M059J (cell line): ENCODE measurements around the gene ADAMTS9. TPM values are rescaled to one million over a fixed set of nuclear protein-coding genes. Genes with fewer than 3 reads are reported as not detected.

Experiments used
- DNase-seq: peaks from one replicate; pipeline ENCODE4 v3.0.0-alpha.2; 2012; ENCODE audit warnings: low read depth
- total RNA-seq: library from RNA; depleted of rRNA; stranded (reverse); fragments of >200 nt; shearing (Covaris generic); gene quantifications from 2 replicates; pipeline ENCODE4 v1.2.3, GENCODE V29; 2014

Gene ADAMTS9
- total RNA-seq, 1 experiment from 2014 or later, result 0.15 TPM

DNA sequence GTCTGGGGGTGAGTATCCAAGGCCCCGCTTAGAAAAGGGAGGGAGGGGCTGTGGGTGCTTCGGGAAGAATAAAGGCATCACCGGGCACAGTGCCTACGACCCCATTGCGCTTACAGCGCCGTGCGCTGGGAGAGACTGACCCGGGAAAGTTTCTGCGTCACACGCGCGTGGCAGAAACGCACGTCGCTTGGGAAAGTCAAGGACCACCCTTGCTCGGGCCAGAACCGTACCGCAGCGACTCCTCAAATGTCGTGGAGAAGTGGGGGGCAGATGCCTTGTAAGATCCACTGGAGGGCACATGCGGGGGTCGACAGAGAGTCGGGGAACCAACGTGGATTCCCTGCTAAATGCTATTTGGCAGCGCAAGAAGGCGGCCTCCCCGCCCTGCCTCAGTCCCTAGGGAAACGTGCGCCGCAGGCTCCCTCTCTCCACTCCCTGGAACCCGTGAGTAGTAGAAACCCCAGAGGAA, 2.4 kb downstream of the ADAMTS9 start:
- no peak for DNase-seq

DNA sequence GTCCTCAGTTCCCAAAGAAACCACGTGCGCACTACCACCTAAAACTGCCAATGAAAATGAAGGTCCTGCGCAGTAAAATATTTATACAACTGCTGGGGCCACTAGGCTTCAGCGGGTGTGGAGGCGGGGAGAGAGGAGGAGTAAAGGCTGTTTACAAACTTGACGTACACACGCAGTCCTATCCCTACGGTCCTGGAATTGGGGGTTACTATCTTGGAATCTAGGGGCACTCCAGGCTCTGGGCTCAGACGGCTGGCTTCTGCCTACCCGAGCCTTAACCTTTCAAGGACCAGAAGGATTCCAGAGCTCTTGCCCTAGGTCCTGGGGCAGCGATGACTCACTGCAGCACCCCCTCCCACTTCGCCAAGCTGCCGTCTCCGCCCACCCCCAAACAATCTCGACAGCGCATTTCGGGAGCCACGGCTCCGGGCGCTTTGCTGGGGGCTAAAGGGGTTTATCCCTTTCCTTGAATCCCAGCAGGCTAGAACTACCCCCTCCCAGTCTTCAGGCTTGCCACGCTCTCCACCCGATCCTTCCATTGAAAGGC, 3.0 kb downstream of the ADAMTS9 start:
- peak; percentile 1 for DNase-seq

DNA sequence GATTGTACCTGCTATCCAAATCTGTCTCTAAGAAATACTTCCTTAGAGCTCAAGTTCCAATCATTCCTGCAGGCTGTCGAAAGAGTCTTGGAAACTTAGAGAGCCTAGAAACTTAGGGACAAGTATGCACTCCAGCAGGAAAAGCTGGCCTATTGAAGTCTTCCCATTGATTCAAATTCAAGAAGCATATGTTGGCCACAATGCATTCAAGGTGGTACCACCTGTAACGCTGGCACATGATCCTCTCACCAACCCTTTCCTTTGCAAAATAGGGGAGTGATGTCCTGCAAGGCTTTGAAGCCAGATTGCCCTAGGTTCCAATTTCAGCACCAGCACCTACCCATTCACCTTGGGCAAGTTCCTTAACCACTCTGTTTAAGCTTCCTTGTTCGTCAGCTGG, 6.0 kb downstream of the ADAMTS9 start:
- DNase-seq, result no peak

DNA sequence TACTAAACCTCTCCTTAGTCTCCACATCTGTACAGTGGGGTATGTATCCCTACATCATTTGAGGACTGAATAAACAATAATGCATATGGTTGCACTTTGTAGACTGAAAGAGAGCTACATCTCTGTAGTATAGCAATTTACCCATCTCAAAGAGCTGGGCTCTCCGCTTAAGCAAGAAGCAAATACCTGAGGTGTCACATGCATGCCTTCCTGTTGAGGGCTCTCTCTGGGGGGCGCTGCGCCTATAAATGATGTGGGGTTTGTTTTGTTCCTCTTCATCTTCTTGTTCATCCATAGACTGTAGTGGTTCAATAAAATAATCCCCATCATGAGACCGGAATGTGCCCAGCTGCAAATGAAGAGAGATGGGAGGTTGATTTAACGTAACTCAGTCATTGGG, 6.8 kb downstream of the ADAMTS9 start:
- DNase-seq, result no peak

DNA sequence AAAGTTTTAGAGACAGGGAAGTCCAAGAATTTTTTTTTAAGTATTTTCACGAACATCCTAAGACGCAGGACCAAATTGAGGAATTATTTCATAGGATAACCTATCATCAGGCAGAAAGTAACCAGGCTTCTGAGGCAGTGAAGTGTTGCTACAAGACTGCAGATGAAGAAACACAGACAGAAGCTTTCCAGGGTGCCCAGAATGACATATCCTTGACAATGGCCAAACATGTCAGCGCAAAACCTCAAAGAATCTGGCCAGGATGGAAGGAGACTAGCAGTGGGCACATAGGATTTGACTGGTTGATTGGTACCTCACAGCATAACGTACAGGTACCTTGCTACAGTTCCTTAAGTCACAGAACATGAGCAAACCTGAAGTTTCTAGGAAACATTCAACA, 7.5 kb downstream of the ADAMTS9 start:
- DNase-seq, result no peak

DNA sequence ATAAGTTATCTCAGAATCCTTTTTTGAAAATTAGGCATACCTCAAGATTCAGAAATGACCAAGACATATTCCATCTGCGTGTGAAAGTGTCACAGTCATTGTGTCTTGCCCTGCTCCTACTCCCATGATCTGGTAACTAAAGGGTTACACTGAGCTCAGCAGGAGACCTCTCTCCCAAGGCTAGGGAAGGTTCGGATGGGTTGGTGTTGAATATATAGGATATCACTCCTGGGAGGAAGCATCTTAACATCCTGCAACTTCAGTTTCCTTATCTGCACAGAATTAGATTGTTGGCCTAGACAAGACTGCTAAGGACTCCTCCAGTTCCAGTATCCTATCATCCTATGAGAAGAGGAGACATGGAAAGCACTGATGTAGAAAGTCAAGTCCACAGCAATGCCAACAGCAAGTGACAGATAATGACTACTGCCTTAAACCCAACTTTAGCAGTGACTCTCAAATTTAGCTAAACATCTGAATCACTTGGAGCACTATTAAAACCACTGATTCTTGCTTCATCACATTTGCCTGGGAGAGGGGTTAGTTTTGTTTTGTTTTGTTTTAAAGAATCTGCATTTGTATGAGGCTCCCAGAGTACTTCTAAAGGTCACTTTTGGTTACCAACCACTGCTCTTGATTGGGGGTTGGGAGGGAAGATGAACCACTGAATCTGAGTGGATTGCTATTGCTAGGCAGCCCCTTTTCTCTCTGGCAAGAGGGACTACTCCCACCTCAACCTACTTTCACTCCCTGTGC, 9.7 kb downstream of the ADAMTS9 start:
- no peak for DNase-seq

DNA sequence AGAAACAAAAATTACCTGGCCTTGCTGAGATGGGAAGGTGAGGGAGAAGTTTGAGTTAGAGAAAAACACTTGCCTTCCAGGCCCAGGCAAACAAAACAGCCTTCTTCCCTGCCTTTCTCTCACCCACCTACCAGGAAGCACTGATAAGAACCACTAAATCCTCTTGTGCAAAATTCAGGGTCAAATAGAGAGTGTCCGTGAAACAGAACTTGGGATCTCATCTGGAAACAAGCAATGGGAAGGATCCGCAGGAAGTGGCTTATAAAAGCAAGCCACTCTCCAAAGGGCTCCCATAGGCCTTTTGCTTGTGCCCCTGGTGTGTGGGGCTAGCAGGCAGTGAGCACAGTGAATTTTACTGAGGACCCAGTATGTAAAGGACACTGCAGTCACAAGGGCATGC, 11.0 kb downstream of the ADAMTS9 start:
- no peak for DNase-seq

DNA sequence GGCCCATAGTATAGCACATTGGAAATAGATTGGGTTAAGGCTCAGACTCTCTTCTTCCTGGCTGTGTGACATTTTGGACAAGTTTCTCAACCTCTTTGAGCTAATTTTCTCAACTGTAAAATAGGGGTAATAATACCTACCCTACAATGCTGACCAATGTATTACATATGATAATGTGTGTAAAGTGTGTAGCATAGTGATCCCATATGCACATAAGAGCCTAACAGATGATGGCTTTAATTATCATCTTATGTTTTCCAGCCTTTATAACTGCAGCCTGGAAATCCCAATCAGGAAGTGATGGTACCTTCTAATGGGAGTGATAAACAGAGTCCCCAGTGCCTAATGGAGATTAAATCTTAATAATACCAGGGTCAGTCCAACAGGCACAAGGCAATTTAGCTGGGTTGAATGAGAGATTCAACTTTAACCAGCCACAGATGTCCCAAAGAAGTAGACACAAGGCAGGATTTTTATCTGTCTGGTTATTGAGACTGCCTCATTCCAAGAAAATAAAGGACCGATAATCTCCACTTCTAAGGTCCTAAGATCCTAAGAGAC, 12.0 kb downstream of the ADAMTS9 start:
- DNase-seq, result no peak

DNA sequence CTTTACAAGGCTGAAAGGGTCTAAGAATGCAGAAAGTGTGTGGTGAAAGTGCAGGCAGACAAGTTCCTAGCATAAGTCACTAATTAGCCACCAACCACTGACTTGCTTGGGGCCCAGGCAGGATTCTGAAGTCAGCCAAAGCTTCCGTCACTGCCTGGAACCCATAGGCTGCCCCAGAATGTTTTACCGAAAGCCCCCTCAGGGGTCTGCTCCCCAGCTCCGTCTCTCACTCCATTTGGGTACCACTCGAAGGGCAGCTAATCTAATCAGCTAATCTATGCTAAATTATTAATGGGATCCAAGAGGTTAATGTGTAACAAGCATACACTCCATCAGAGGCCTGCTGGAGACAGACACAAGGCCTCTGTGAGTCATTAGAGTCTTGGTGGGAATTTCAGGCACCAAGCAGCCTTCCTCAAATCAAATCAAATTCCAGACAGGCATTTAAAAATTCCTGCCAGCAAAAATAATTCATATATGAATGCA, 13.2 kb downstream of the ADAMTS9 start:
- no peak for DNase-seq

DNA sequence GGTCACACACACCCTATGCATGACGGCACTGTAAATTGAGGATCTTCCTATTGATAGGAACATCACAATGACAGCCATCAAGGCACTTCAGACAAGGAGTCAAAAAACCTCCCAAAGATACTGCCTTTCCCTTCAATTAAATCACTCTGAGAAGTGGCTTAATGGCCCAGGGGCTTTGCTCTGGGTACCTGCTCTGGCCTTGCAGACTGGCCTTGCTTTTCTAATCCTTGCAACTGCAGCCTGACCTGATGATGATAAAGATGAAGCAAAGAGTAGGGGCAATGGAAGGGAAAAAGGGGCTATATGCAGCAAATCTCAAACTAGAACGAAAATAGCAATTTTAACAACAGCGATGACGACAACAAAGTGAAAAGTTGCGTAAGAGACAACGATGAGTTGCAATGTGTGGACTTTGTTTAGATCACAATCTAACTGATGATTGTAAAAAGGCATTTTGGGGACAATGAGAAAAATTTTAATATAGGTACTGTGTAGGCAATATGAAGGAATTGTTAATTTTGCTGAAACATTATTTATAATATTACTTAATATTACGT, 14.6 kb downstream of the ADAMTS9 start:
- DNase-seq, result no peak

DNA sequence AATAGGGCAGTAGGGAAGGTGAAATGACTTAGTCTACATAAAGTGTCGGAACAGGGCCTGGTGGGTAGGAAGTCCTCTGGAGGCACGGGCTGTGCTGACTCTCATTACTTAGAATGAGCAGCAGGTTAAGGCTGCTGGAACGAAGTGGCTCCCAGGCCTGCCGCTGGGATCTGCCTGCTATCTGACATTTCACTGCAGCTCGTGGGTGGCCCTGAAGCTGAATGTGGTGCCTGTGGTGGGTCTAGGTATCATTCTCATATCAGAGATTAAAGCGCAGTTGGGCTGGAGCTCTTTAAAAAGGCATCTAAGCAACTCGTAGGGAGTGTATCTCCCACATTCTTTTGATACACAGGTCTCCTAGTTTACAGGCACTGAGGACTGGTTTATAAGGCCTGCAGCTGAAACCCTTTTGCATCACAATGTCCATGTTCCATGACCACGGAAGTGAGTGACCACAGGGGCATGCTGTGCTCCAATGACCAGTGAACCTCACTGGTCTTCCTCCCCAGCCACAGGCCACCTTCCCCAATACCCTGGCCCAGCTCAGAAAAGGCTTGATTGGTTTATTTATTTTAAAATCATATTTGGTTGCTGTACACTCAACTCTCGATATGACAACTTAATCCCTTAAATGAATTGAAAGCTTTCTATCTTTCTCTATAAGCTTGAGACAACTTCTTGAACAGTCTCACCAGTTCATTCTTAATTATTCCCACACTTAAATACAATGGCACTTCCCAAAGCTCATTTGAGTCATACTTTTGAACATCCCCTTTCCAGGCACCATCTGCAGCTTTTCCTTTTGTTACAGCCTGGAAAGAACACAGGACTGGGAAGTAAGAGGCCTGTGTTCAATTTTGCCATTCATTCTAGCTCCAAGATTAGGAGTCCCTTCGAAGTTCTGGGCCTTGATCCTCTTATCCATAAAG, 19.0 kb downstream of the ADAMTS9 start:
- DNase-seq, result no peak

DNA sequence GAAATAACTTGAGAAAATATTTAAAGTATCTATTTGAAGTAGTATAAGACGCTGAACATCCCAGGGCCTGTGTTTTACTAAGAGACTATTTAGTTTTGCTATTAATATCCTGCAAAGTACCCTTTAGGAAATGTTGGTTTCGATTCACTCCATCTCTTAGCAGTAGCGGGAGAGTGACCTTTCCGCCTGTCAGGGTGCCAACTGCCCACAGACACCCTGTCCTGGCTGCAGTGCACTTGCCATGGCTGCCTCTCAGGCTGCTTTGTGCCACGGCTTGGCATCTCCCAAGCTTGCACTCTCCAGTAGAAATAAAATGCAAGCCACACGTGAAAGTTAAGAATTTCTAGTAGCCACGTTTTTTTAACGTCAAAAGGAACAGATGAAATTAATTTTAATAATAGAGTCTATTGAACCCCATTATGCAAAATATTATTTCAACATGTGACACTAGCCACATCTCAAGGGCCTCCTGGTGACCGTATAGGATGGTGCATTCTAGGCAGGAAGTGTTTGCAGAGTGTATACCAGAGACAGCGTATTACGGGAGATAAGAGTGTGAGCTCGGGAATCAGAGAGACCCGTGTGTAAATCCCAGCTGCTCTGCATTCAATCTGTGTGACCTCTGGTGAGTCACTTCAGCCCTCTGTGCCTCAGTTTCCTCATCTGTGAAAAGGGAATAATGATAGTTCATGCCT, 19.8 kb downstream of the ADAMTS9 start:
- DNase-seq, result no peak

DNA sequence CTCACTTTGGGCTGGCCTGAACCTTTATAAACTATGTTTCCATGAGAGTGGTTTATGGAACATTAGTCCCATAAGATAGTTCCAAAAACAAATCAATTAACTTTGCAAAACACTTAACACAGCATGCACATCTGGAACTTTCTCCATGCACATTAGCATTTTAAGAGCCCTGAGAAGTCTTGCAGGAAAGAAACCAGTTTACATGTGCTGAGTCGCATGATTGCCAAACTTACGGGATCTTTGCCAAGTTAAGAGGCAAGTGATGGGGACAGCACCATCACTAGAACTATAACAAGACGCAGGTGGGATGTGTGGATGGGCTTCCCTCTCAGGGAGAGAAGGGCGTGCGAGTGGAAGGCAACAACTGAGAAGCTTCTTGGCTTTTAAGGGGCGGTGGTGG, 20.7 kb downstream of the ADAMTS9 start:
- DNase-seq, result no peak

DNA sequence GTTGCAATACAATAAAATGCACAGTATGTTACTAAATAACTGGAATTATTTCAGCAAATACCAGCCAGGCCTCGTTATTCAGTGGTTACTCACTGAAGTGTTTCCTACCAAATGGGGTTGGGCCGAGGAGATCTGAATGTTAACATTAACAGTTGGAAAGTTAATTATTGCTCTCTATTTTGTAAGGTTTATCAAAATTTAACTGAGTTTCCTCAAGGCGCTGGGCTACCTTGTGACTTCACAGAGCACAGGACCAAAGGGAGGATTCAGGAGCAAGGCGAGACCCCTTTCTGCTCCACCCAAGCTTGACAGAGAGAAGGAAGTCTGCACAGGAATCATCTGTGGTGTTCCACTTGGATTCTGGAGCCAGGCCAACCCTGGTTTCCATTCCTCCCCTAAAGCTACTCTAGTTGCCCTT, 21.6 kb downstream of the ADAMTS9 start:
- no peak for DNase-seq

DNA sequence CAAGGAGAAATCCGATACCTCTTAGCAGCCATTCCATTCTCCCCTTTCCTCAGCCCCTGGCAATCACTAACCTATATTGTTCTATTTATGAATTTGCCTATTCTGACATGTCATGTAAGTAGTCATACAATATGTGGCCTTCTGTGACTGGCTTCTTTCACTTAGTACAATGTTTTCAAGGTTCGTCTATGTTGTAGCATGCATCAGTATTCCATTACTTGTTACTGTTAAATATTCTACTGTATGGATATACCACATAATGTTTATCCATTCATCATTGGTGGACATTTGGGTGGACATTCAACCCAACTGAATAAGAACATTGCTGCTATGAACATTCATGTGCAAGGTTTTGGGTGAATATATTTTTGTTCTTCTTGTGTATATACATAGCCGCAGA, 23.4 kb downstream of the ADAMTS9 start:
- DNase-seq, result no peak

DNA sequence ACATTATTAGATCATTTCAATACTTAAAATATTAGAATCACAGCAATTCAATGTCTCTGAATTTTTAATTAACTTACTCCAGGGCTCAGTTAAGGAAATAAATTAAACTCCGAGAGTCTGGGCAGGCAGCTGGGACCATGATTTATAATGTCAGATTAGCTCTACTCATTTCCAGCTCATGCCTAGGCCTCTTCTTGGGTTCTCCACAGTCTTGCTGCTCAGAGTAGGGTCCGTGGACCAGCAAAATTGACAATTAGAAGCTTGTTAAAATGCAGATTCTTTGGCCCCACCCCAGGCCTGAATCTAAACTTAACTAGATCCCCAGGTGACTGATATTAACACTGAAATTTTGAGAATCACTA, 28.2 kb downstream of the ADAMTS9 start:
- DNase-seq, result no peak

DNA sequence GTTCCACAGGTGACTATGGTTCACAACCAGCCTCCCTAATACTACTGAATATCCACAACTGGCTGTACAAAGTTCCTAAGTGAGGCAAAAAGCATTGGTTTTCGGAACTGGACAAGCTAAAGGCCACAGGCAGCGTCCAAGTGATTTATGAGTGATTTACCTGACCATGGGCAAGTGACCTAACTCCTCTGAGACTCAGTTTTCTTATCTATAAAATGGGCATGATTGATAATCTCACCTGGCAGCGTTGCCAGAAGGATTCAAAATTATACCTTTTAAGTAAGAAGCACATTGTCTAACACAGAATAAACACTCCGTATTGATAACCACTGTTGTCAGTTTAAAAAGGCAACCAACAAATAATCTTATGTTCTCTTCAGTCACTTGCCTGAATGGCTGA, 29.8 kb downstream of the ADAMTS9 start:
- no peak for DNase-seq

DNA sequence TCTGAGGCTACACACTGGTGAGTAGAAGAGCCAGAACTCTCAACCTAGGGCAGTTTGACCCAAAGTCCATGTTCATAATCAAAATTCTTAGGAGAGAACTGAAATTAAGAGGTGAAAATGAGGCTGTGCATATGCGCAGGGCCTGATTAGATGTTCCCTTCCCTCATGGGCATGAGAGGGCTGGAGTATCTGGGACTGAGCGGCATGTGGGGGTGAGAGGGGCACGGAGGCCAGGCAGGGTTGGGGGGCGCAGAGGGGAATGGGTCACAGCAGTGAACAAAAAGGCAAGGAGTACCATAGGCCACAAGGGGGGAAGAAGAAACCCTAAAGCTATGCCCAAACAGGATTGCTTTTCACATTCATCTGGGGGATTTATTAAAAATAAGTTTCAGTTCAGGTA, 31.3 kb downstream of the ADAMTS9 start:
- no peak for DNase-seq

DNA sequence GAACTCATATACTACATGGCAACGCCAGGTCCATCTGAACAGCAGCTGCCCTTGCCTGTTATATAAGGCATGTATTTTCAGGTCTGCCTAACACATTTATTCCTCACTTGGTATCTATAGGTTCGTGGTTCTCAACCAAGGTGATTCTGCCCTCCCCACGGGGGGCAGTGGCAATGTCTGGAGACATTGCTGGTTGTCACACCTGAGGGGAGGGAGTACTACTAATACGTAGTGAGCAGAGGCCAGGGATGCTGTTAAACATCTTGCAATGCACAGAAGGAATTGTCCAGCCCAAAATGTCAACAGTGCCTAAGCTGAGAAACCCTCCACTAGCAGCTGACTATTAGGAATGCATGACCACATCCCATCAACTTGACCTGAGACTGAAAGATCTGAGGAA, 32.6 kb downstream of the ADAMTS9 start:
- DNase-seq, result no peak

DNA sequence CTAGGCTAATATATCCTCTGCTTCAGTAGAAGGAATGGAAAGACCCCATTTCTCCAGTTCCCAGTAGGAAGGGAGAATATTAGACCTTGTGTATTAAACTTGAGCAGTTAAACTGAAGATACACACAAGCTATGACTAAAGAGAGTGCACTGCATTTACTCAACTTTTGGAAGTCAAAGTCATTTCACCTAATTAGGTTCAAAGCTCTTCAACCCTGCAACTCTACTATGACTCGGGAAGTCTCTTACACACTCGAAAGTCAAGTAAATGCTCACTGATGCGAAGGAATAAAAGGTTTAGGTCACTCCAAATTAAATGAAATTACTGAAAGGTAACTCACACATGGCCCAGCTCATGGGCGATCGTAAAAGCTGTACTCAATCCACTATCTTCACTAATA, 33.8 kb downstream of the ADAMTS9 start:
- no peak for DNase-seq

DNA sequence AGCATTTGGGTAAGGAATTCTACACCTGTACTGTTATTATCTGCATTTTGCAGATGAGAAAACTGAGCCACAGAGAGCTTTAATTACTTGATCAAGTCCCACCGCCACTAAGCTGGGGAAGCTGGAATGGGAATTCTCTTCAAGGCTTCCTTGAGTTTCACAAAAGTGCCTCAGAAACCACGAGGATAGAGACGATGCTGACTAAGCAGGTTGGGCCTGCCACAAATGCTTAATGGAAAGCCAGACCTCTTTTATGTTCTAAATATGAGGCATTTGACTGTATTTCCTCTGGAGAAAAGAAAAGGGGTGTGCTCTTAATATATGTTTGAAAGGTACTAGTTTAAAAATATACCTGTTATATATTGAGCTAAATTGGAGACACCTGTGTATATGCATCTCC, 34.7 kb downstream of the ADAMTS9 start:
- DNase-seq, result no peak
